HG03520 (cell line): ENCODE data around the gene AKR1B15.

ENCODE experiments used
- ATAC-seq: cut with Tn5 transposase; IDR thresholded peaks from one replicate; pipeline ENCODE4 v1.9.1; 2021; ENCODE audit warnings: mild to moderate bottlenecking, moderate library complexity; ENCODE audit not compliant: unreplicated experiment

Gene AKR1B15

GRCh38 chr7:134611611-134612151 is 62.8 kb downstream of the AKR1B15 start:
- ATAC-seq: no peak

- no peak for ATAC-seq
These were observed 63.3 kb downstream of the AKR1B15 start for GRCh38 chr7:134612197-134612596.

GRCh38 chr7:134613623-134614347 is 64.9 kb downstream of the AKR1B15 start:
- no peak for ATAC-seq

- ATAC-seq: no peak
These were observed 67.7 kb downstream of the AKR1B15 start for GRCh38 chr7:134616611-134617010.

GRCh38 chr7:134618756-134619530 is 70.0 kb downstream of the AKR1B15 start:
- ATAC-seq: no peak

GRCh38 chr7:134619627-134620331 is 70.9 kb downstream of the AKR1B15 start:
- no peak for ATAC-seq

- ATAC-seq: no peak
These were observed 73.5 kb downstream of the AKR1B15 start for GRCh38 chr7:134622303-134622995.

- ATAC-seq: no peak
These were observed 74.3 kb downstream of the AKR1B15 start for GRCh38 chr7:134623193-134623592.

GRCh38 chr7:134625550-134625949 is 76.6 kb downstream of the AKR1B15 start:
- ATAC-seq: no peak

GRCh38 chr7:134627109-134627774 is 78.3 kb downstream of the AKR1B15 start:
- no peak for ATAC-seq

GRCh38 chr7:134627775-134628153 is 78.9 kb downstream of the AKR1B15 start:
- no peak for ATAC-seq

GRCh38 chr7:134629445-134629844 is 80.5 kb downstream of the AKR1B15 start:
- ATAC-seq: no peak
